ENCODE measurements around the gene HIF1A.

GRCh38 chr14:61700104-61700886 is 5.0 kb downstream of the HIF1A start:
- TF ChIP-seq CTCF (IDR thresholded peaks at IDR 0.05) (no peak), POLR2A (IDR thresholded peaks at IDR 0.05) (no peak)

Data from heart left ventricle (tissue), 13 donors.